K562 (cell line): ENCODE results near the gene TSPAN32. TPM values are rescaled to one million over a fixed set of nuclear protein-coding genes. Genes with fewer than 3 reads are reported as not detected.

Experiments
- ATAC-seq: fragments of 200-7000 bp; cut with Tn5 transposase; 3 replicates; pipeline ENCODE4 v1.9.1; 2020; ENCODE audit warnings: moderate library complexity
- BruUV-seq: library from RNA; stranded (reverse); fragments of 400-500 nt; replicated peaks from 2 replicates; lab custom pipeline; 2021; lab: Mats Ljungman, UMichigan
- CTCF ChIA-PET: fragments of 300-600 bp; formaldehyde crosslinking; extraction: SDS; loops from one replicate; lab custom pipeline; 2021; ENCODE audit warnings: low intra/inter-chr PET ratio; lab: Yijun Ruan, JAX
- POLR2A ChIA-PET: fragments of 300-600, 350-650 bp; sonication (Branson Sonifier 250); formaldehyde crosslinking; extraction: SDS; loops from one replicate; lab custom pipeline; 2021; ENCODE audit warnings: antibody characterized with exemption, inconsistent platforms; lab: Yijun Ruan, JAX
- DNase-seq, 4 experiments: peaks; one replicate each; pipeline versions ENCODE4 v3.0.0 to v3.0.0-alpha.2; 2011 to 2018; ENCODE audit warnings: low spot score in 3 of 4, mixed read lengths in 3 of 4; ENCODE audit errors: extremely low read depth in 1 of 4
- FAIRE-seq: peaks from 2 replicates; lab custom pipeline; 2011; peaks lifted over from hg19 to GRCh38; lab: Jason Lieb, UNC
- H2AFZ ChIP-seq: 2 replicates; pipeline ENCODE4 v1.6.0; 2011; ENCODE audit warnings: low read depth, low read length, control low read depth, inconsistent platforms
- H3K27ac ChIP-seq: fragments of 200-600 bp; 3 replicates; pipeline ENCODE4 v1.8.0; 2011; ENCODE audit warnings: low read depth, mild to moderate bottlenecking, control low read depth, inconsistent platforms, low read length, moderate library complexity, mixed read lengths; ENCODE audit errors: extremely low read depth
- H3K27me3 ChIP-seq, 2 experiments: fragments of 300-600 bp in 1 of 2; 2 replicates in 1 of 2; 3 replicates in 1 of 2; pipeline versions ENCODE4 v1.6.0 to v1.8.0; 2011; ENCODE audit warnings: inconsistent platforms in 2 of 2, low read length in 2 of 2, mild to moderate bottlenecking in 1 of 2, mixed read lengths in 1 of 2, moderate library complexity in 1 of 2; ENCODE audit not compliant: control insufficient read depth in 2 of 2, insufficient read depth in 2 of 2
- H3K36me3 ChIP-seq: fragments of 300-600 bp; 3 replicates; pipeline ENCODE4 v1.8.0; 2011; ENCODE audit warnings: mild to moderate bottlenecking, low read length, inconsistent platforms; ENCODE audit not compliant: control insufficient read depth, insufficient read depth
- H3K4me1 ChIP-seq, 2 experiments: fragments of 200-600 bp in 1 of 2; replicated peaks in 1 of 2; 2 replicates in 1 of 2; 3 replicates in 1 of 2; pipeline versions ENCODE4 v1.5.1 to v1.8.0; 2011; ENCODE audit warnings: inconsistent platforms in 2 of 2, low read length in 2 of 2, mild to moderate bottlenecking in 1 of 2, mixed read lengths in 1 of 2, moderate library complexity in 1 of 2; ENCODE audit not compliant: control insufficient read depth in 2 of 2, insufficient read depth in 2 of 2
- H3K4me2 ChIP-seq: 2 replicates; pipeline ENCODE4 v1.6.1; 2011; ENCODE audit warnings: low read length, control low read depth, inconsistent platforms, mixed read lengths; ENCODE audit not compliant: insufficient read depth
- H3K4me3 ChIP-seq: fragments of 200-600 bp; sonication (generic), shearing (Covaris generic); 2 replicates; pipeline ENCODE4 v1.5.1; 2016; ENCODE audit warnings: control low read depth, inconsistent platforms
- H3K79me2 ChIP-seq: fragments of 200-600 bp; 3 replicates; pipeline ENCODE4 v1.8.0; 2011; ENCODE audit warnings: low read length, inconsistent platforms; ENCODE audit not compliant: control insufficient read depth, insufficient read depth
- H3K9ac ChIP-seq, 2 experiments: 2 replicates each; pipeline versions ENCODE4 v1.6.0 to v1.6.1; 2011; ENCODE audit warnings: low read depth in 2 of 2, low read length in 2 of 2, control low read depth in 1 of 2, inconsistent platforms in 1 of 2, mild to moderate bottlenecking in 1 of 2, mixed read lengths in 1 of 2; ENCODE audit not compliant: insufficient read depth in 1 of 2
- H3K9me1 ChIP-seq: one replicate; pipeline ENCODE4 v1.6.0; 2011; ENCODE audit warnings: inconsistent platforms, mild to moderate bottlenecking, low read length, moderate library complexity; ENCODE audit not compliant: control insufficient read depth, insufficient read depth
- H3K9me3 ChIP-seq: replicated peaks from 2 replicates; pipeline ENCODE4 v1.5.1; 2011; ENCODE audit warnings: low read depth, low read length, inconsistent platforms; ENCODE audit not compliant: control insufficient read depth, insufficient read depth
- H4K20me1 ChIP-seq: replicated peaks from 2 replicates; pipeline ENCODE4 v1.6.1; 2011; ENCODE audit warnings: low read length, inconsistent platforms, mixed read lengths; ENCODE audit not compliant: control insufficient read depth, insufficient read depth
- ATF4 ChIP-seq: fragments of 450-650 bp; formaldehyde crosslinking; IDR thresholded peaks from 2 replicates; pipeline ENCODE4 v1.4.0; 2022; ENCODE audit warnings: mild to moderate bottlenecking, moderate library complexity
- ATF6 ChIP-seq: sonication (generic); formaldehyde crosslinking; IDR thresholded peaks from 2 replicates; pipeline ENCODE4 v1.4.0; 2020; ENCODE audit warnings: mild to moderate bottlenecking, missing genetic modification reagents
- CREB1 ChIP-seq, 2 experiments: sonication (generic) in 1 of 2; formaldehyde crosslinking in 1 of 2; IDR thresholded peaks; 2 replicates each; pipeline versions ENCODE4 v1.6.1 to v1.8.0; 2012 to 2022; ENCODE audit warnings: inconsistent platforms in 1 of 2, mild to moderate bottlenecking in 1 of 2, missing genetic modification reagents in 1 of 2, moderate library complexity in 1 of 2
- E2F6 ChIP-seq, 2 experiments: IDR thresholded peaks; 2 replicates each; pipeline ENCODE4 v1.6.1; 2011; ENCODE audit warnings: borderline replicate concordance in 1 of 2, control low read depth in 1 of 2, low read depth in 1 of 2, low read length in 1 of 2, mild to moderate bottlenecking in 1 of 2, mixed read lengths in 1 of 2, moderate library complexity in 1 of 2; ENCODE audit not compliant: insufficient read depth in 1 of 2, insufficient read length in 1 of 2, poor library complexity in 1 of 2, severe bottlenecking in 1 of 2; ENCODE audit errors: extremely low read depth in 1 of 2
- HMBOX1 ChIP-seq: sonication (generic); IDR thresholded peaks from 2 replicates; pipeline ENCODE4 v1.6.1; 2016
- SNRNP70 ChIP-seq: fragments of 200-400 bp; formaldehyde crosslinking; optimal IDR thresholded peaks from 2 replicates; pipeline ENCODE3; 2017; ENCODE audit warnings: low read depth, low read length
- TFAP4 ChIP-seq: sonication (generic); formaldehyde crosslinking; IDR thresholded peaks from 2 replicates; pipeline ENCODE4 v1.8.0; 2022; ENCODE audit warnings: missing genetic modification reagents, mild to moderate bottlenecking, moderate library complexity, borderline replicate concordance
- TSC22D4 ChIP-seq: fragments of 450-650 bp; IDR thresholded peaks from 2 replicates; pipeline ENCODE4 v1.6.1; 2016; ENCODE audit warnings: missing genetic modification characterization, missing biosample characterization, control low read depth
- ZBTB7A ChIP-seq: IDR thresholded peaks from 2 replicates; pipeline ENCODE4 v1.6.1; 2011; ENCODE audit warnings: low read depth, mild to moderate bottlenecking, low read length, moderate library complexity, borderline replicate concordance; ENCODE audit not compliant: control insufficient read depth
- ZNF324 ChIP-seq: fragments of 250-450 bp; sonication (Bioruptor Pico); IDR thresholded peaks from 2 replicates; pipeline ENCODE4 v1.4.0; 2020; ENCODE audit warnings: mild to moderate bottlenecking
- ZNF561 ChIP-seq: fragments of 450-650 bp; formaldehyde crosslinking; conservative IDR thresholded peaks from 2 replicates; pipeline ENCODE4 v1.4.0; 2020; ENCODE audit warnings: mild to moderate bottlenecking, moderate library complexity
- WGBS: fragments of 100-300 bp; shearing (Covaris generic); methylation state at CpG from one replicate; pipeline ENCODE4 v1.1.6; 2016; ENCODE audit warnings: low coverage, mixed read lengths; ENCODE audit not compliant: insufficient coverage; ENCODE audit errors: missing lambda C conversion rate; 5-methylcytosine and 5-hydroxymethylcytosine counted together
- in situ Hi-C: fragments of 300-500 bp; cut with MboI; formaldehyde crosslinking; loops from 4 replicates; pipeline ENCODE4 v1.15.0; 2018; ENCODE audit warnings: inconsistent platforms, mixed read lengths
- intact Hi-C: fragments of 100-400 bp; cut with micrococcal nuclease; formaldehyde crosslinking; loops from 2 replicates; pipeline ENCODE4 v1.14.2; 2022
- polyA plus RNA-seq, 8 experiments: library from polyadenylated mRNA; depleted of rRNA in 4 of 8; stranded (reverse) in 5 of 8; unstranded in 3 of 8; fragments of >200 nt; fragmentation: Nextera tagmentation in 2 of 8; fragmentation: Illumina TruSeq in 1 of 8; extraction: Ambion mirVana in 2 of 8; extraction: Trizol in 1 of 8; gene quantifications; 2 replicates each; pipeline versions ENCODE4 v1.2.1 to v1.2.3, GENCODE V29; 2011 to 2014; ENCODE audit warnings: inconsistent platforms in 1 of 8, missing spikeins in 1 of 8
- total RNA-seq, 7 experiments: library from RNA; depleted of rRNA in 6 of 7; stranded (reverse); fragments of >200 nt in 6 of 7; fragmentation: Illumina TruSeq in 2 of 7; extraction: Trizol in 2 of 7; gene quantifications; 2 replicates each; pipeline versions ENCODE4 v1.2.1 to v1.2.3, GENCODE V29; 2011 to 2021; ENCODE audit warnings: low replicate concordance in 1 of 7

Gene TSPAN32
- total and polyA plus RNA-seq, 9 of the 15 experiments (the other 6 are each of a cell fraction or from before 2014, with no cell fraction given), result 0.21 to 7.3 (median 2.6) TPM

- Histone ChIP-seq H3K36me3 (no peaks in the 10 kb centered on the region), H3K9me3 (no peaks in the 10 kb centered on the region; the same call in 1 of the 2 replicates), H3K27ac (no peak within 1 kb of the TSS), H3K9ac (peak within 1 kb of the TSS in 1 of 2 experiments; percentile 64; a peak in 1 of 4 replicates), H3K9me1 (no peaks in the 10 kb centered on the region), H3K4me1 (peaks cover 8 to 56% of the 10 kb centered on the region in 2 experiments; a peak in 4 of 5 replicates), H3K4me2 (peak within 1 kb of the TSS; percentile 49), H4K20me1 (peaks cover 2% of the 10 kb centered on the region; the same call in 1 of the 2 replicates), H3K4me3 (peak within 1 kb of the TSS; percentile 38), H3K79me2 (no peaks in the 10 kb centered on the region), H2AFZ (peak within 1 kb of the TSS; percentile 68), H3K27me3 (peaks cover 0 to 82% of the 10 kb centered on the region in 2 experiments; a peak in 2 of 5 replicates)
- no TSS peak for BruUV-seq
- in situ Hi-C loops, result no loop called here
- ATAC-seq, result no peak
- 12% methylated on average over 38 of the region's 89 CpGs for WGBS
- no peak for FAIRE-seq
- intact Hi-C loops, result no loop called here
- DNase-seq, result peak in 3 of 4 experiments; percentile 27 to 42 (median 38)
- CTCF ChIA-PET, result no interaction called here
- POLR2A ChIA-PET, result no interaction called here
- TF ChIP-seq E2F6 (IDR thresholded peaks at IDR 0.05; ENCODE audit: borderline replicate concordance in 1 of 2, extremely low read depth in 1 of 2, insufficient read depth in 1 of 2, insufficient read length in 1 of 2, low read depth in 1 of 2, low read length in 1 of 2, poor library complexity in 1 of 2, severe bottlenecking in 1 of 2), result peak in 1 of 2 experiments; percentile 65
- TF ChIP-seq ATF6 (CRISPR knock-in tag), result no peak
- TF ChIP-seq ATF4 (CRISPR knock-in tag), result no peak
- no peak for TF ChIP-seq TSC22D4 (tag)
- TF ChIP-seq SNRNP70, result no peak
- TF ChIP-seq CREB1 (IDR thresholded peaks at IDR 0.05), result no peak
- TF ChIP-seq CREB1 (CRISPR knock-in tag; IDR thresholded peaks at IDR 0.05), result 0 out of 2 replicates have a peak, but pooled peaks have one; percentile 11
- peak; percentile 7; the same call in 1 of the 2 replicates for TF ChIP-seq TFAP4 (CRISPR knock-in tag)
- no peak for TF ChIP-seq HMBOX1
- peak; percentile 12; the same call in 1 of the 2 replicates for TF ChIP-seq ZBTB7A
- no peak for TF ChIP-seq ZNF561 (CRISPR knock-in tag)
- TF ChIP-seq ZNF324 (CRISPR knock-in tag), result no peak
Observed at GRCh38 chr11:2270322-2271076, 31.3 kb upstream of the TSPAN32 start, which contains the start of gene ASCL2. Gene ASCL2 (minus strand): TSS chr11:2270588. CDS start chr11:2270332, 256 bp downstream.
